ENCODE results near the gene SYVN1.

SYVN1 gene

DNA sequence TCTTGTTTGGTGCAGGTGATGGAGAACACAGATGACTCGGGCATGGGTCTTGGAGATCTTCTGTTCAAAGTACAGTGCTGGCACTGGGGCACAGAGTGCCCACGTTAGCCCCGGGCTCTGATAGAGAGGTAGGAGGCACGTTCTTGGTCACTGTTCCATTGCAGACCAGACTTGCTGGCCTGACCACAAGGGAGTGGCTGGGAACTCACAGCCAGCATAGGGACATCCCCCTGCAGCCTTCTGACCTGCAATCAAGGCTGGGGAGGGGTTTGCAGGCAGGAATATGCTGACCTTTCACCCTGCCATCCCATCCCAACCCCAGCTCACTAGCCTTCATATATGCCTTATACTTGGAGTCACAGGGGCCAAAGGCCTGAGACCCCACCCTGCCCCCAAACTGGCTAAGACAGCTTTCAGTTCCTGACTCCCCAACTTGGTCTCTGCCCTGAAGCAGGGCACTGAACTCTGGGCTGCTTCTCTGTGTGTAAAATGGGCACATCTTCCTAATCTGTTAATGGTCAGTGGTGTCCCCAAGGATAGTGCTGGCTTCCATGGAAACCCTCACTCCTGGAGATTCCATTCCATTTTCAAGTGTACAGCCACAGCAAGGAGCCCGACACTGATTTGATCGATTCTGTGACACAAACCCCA, 7.6 kb downstream of the SYVN1 start:
- Histone ChIP-seq H3K36me3 (peaks cover 86% of the 10 kb centered on the region), H3K9me3 (ENCODE audit: severe bottlenecking) (no peaks in the 10 kb centered on the region), H3K4me3 (ENCODE audit: low read depth, low read length) (no peak overlapping the region), H3K27me3 (ENCODE audit: insufficient read depth, low read depth, severe bottlenecking) (no peaks in the 10 kb centered on the region), H3K27ac (no peak overlapping the region)
- no peak for DNase-seq
- TF ChIP-seq, protein P1, sequence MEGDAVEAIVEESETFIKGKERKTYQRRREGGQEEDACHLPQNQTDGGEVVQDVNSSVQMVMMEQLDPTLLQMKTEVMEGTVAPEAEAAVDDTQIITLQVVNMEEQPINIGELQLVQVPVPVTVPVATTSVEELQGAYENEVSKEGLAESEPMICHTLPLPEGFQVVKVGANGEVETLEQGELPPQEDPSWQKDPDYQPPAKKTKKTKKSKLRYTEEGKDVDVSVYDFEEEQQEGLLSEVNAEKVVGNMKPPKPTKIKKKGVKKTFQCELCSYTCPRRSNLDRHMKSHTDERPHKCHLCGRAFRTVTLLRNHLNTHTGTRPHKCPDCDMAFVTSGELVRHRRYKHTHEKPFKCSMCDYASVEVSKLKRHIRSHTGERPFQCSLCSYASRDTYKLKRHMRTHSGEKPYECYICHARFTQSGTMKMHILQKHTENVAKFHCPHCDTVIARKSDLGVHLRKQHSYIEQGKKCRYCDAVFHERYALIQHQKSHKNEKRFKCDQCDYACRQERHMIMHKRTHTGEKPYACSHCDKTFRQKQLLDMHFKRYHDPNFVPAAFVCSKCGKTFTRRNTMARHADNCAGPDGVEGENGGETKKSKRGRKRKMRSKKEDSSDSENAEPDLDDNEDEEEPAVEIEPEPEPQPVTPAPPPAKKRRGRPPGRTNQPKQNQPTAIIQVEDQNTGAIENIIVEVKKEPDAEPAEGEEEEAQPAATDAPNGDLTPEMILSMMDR (IDR thresholded peaks at IDR 0.05; ENCODE audit: low read depth, low read length), result no peak

DNA sequence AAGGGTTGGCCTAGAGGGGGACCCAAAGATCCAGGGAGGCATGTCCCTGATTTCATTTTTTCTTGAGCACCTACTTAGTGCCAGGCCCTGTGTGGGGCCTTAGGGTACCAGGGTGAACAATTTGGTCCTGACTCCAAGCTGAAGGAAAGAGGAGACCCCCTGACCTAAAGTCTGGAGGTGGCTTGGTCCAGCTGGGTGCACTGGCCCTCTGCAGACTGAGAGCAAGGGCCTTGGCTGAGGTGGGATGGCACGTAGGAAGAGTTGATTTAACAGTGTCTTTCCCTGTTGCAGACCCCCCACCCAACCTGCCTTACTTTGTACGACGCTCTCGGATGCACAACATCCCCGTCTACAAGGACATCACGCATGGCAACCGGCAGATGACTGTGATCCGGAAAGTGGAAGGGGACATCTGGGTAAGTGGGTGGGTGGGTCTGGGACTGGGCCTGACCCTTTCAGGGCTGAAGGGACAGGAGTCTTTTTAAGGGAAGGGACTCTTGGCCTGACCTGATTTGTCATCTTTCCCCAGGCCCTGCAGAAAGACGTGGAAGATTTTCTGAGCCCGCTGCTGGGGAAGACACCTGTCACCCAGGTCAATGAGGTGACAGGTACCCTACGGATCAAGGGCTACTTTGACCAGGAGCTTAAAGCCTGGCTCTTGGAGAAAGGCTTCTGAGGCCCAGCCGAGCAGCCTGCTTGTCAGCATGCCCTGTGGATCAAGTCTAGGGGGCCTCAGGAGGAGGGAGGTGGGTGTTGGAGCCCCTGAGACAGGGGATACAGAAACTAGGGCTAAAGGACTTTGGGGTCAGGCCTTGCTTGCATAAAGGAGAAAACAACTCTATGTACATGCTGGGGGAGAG, 8.9 kb downstream of the SYVN1 start:
- no peak overlapping the region for H3K4me3 ChIP-seq (ENCODE audit: low read depth, low read length)

DNA sequence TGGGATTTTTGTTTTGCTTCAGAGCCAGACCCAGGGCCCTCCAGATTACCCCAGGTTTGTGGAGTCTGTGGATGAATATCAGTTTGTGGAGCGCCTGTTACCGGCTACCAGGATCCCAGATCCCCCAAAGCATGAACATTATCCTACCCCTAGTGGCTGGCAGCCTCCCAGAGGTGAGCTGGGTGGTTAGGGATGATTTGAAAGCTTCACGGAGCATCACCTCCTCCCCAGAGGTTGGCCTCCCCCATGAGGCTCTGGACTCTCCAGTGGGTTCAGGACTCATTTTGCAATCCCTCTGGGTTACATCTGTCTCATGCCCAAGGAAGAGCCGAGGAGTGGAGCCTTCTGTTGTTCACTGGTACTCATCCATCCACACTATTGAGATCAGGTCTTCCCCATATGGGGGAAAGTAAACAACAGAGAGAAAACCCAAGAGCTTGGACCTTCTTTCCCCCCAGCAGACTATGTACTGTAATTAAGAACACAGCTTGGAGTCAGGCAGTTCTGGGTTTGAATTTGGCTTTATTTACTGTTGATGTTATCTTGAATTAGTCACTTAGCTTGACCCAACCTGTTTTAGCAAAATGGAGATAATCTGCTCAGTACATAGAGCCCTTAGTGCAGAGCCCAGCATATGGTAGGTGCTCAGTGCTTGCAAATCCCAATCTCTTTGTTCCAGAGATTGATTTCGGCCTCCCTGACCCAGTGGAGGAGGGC, 9.7 kb downstream of the SYVN1 start:
- H3K36me3 ChIP-seq, result peaks cover 87% of the 10 kb centered on the region
- H3K27ac ChIP-seq, result peak overlapping the region; percentile 51
- TF ChIP-seq, protein P1 (IDR thresholded peaks at IDR 0.05; ENCODE audit: low read depth, low read length), result no peak
- H3K4me3 ChIP-seq (ENCODE audit: low read depth, low read length), result no peak overlapping the region
- H3K9me3 ChIP-seq (ENCODE audit: severe bottlenecking), result no peaks in the 10 kb centered on the region
- H3K27me3 ChIP-seq (ENCODE audit: insufficient read depth, low read depth, severe bottlenecking), result no peaks in the 10 kb centered on the region
- DNase-seq, result no peak

More for the DNA sequence above, 8.9 kb downstream of the SYVN1 start:
- H3K36me3 ChIP-seq, result peaks cover 87% of the 10 kb centered on the region
- no peak for DNase-seq
- H3K9me3 ChIP-seq (ENCODE audit: severe bottlenecking), result no peaks in the 10 kb centered on the region
- H3K27me3 ChIP-seq (ENCODE audit: insufficient read depth, low read depth, severe bottlenecking), result no peaks in the 10 kb centered on the region
- TF ChIP-seq, protein P1 (IDR thresholded peaks at IDR 0.05; ENCODE audit: low read depth, low read length), result no peak
- peak overlapping the region; percentile 51 for H3K27ac ChIP-seq

DNA sequence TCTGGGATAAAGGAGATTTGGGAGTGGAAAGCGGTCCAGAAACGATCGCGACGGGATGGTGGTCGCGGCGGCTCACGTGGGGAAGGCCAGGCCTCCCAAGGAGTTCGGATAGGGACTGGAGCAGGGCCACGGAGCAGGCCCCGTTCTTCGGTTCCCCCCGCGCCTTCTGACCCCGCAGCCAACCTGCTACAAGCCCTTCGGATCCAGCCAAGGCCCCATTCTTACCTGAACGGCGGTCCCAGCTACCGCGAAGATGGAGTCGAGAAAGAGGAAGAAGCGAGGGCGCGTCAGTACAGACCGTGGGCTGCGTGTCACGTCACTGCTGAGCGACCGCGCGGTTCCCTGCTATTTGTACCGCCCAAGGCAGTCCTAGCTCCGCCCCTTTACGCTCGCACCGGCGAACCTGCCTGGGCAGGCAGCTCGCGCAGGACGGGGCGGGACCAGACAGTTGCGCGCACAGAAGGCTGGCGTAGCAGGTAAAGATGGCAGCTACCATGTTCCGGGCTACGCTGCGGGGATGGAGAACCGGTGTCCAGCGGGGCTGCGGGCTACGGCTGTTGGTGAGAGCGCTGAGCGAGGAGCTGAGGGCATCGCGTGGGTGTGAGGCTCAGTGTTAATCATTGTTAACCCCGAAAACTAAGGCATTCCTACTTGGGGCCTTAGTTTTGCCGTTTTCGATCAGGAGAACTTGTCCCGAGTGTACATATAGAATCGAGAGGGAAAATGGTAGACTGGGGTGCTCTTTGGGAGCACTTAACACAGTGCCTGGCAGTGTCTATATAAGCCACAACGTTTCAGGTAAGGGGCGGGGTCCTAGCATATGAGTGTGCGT, 12.2 kb downstream of the SYVN1 start, which contains the start of the genes FAU and MRPL49:
TSS of gene FAU (minus strand) at position 270 of the 832 bp plus-strand sequence. CDS start 321 bp downstream, outside the sequence.
TSS of gene MRPL49 (plus strand) at position 457 of the 832 bp plus-strand sequence. CDS start at position 483, 26 bp downstream.
- peak within 1 kb of the TSS; percentile 81 for H3K4me3 ChIP-seq (ENCODE audit: low read depth, low read length)
- H3K36me3 ChIP-seq, result peaks cover 82% of the 10 kb centered on the region
- H3K9me3 ChIP-seq (ENCODE audit: severe bottlenecking), result no peaks in the 10 kb centered on the region
- TF ChIP-seq, protein P1 (IDR thresholded peaks at IDR 0.05; ENCODE audit: low read depth, low read length), result no peak
- peak within 1 kb of the TSS; percentile 90 for H3K27ac ChIP-seq
- no peaks in the 10 kb centered on the region for H3K27me3 ChIP-seq (ENCODE audit: insufficient read depth, low read depth, severe bottlenecking)
- peak; percentile 99 for DNase-seq

DNA sequence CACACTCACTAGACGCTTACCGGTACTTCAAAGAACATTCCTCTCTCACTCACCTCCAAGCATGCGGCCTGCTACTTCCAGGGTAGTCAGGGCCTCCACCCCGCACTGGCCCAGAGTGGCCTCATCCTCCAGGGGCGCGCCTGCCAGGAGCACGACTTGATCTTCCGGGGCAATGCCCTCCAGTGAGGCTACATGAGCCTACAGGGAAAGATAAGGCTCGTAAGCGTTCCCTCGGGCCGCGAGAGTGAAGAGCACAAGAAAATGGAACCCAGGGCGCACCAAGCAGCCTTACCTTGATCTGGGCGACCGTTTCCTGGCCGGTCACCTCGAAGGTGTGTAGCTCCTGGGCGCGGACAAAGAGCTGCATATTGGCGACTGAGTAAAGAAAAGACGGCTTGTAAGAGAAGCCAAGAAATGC, 12.9 kb downstream of the SYVN1 start:
- peaks cover 78% of the 10 kb centered on the region for H3K36me3 ChIP-seq
- H3K4me3 ChIP-seq (ENCODE audit: low read depth, low read length), result peak overlapping the region; percentile 81
- H3K27ac ChIP-seq, result peak overlapping the region; percentile 79

More for the DNA sequence above, 12.9 kb downstream of the SYVN1 start:
- no peak for DNase-seq
- TF ChIP-seq, protein P1 (IDR thresholded peaks at IDR 0.05; ENCODE audit: low read depth, low read length), result no peak
- H3K27me3 ChIP-seq (ENCODE audit: insufficient read depth, low read depth, severe bottlenecking), result no peaks in the 10 kb centered on the region
- no peaks in the 10 kb centered on the region for H3K9me3 ChIP-seq (ENCODE audit: severe bottlenecking)
